Esophagus (tissue), 2 donors: Measurements from ENCODE around the gene CXorf66. TPM values are rescaled to one million over a fixed set of nuclear protein-coding genes. Genes with fewer than 3 reads are reported as not detected.

Experiments
- H3K27ac ChIP-seq, 2 donors: one replicate each; pipeline ENCODE4 v1.5.1; 2013; ENCODE audit warnings: low read depth in 2 of 2, mild to moderate bottlenecking in 2 of 2, inconsistent platforms in 1 of 2, low read length in 1 of 2, moderate library complexity in 1 of 2
- H3K27me3 ChIP-seq, 2 donors: one replicate each; pipeline ENCODE4 v1.6.1; 2013; ENCODE audit warnings: low read length in 2 of 2, control low read depth in 1 of 2, mild to moderate bottlenecking in 1 of 2; ENCODE audit not compliant: insufficient read depth in 2 of 2, control insufficient read depth in 1 of 2
- H3K36me3 ChIP-seq, 2 donors: one replicate each; pipeline ENCODE4 v1.6.1; 2013; ENCODE audit warnings: low read length in 1 of 2; ENCODE audit not compliant: control insufficient read depth in 2 of 2, insufficient read depth in 2 of 2
- H3K4me1 ChIP-seq, 2 donors: one replicate each; pipeline ENCODE4 v1.6.1; 2013; ENCODE audit warnings: low read length in 1 of 2; ENCODE audit not compliant: control insufficient read depth in 2 of 2, insufficient read depth in 2 of 2
- H3K4me3 ChIP-seq, 2 donors: one replicate each; pipeline ENCODE4 v1.5.1; 2013; ENCODE audit warnings: low read length in 2 of 2, mild to moderate bottlenecking in 2 of 2, low read depth in 1 of 2, moderate library complexity in 1 of 2
- H3K9me3 ChIP-seq, 2 donors: one replicate each; pipeline ENCODE4 v1.6.1; 2013; ENCODE audit warnings: mild to moderate bottlenecking in 2 of 2, low read depth in 1 of 2, low read length in 1 of 2, moderate library complexity in 1 of 2; ENCODE audit not compliant: control insufficient read depth in 2 of 2, insufficient read depth in 1 of 2
- WGBS, 2 donors: extraction: QIAGEN DNeasy Blood & Tissue Kit; methylation state at CpG; one replicate each; pipeline ENCODE4 v1.1.7; 2013; 5-methylcytosine and 5-hydroxymethylcytosine counted together
- polyA plus RNA-seq, 2 donors: library from polyadenylated mRNA; stranded (reverse); fragments of 200-250 nt; gene quantifications; one replicate each; pipeline ENCODE4 v1.2.3, GENCODE V29; 2013
- donor health status: healthy with polysubstance abuse.
- donor health status: Bipolar disorder and iron deficiency.

Gene CXorf66
- not detected for polyA plus RNA-seq

GRCh38 chrX:139965421-139965820, at the start of gene CXorf66:
TSS of gene CXorf66 (minus strand) at chrX:139965521. CDS start at chrX:139965496, 25 bp downstream.
- Histone ChIP-seq H3K36me3 (no peaks in the 10 kb centered on the region), H3K4me1 (no peaks in the 10 kb centered on the region), H3K27ac (no peak within 1 kb of the TSS), H3K9me3 (no peaks in the 10 kb centered on the region), H3K27me3 (no peaks in the 10 kb centered on the region), H3K4me3 (no peak within 1 kb of the TSS)
- 86% methylated on average over 7 of the region's 7 CpGs for WGBS, 2 donors

- WGBS, 2 donors, result 52 to 69% methylated on average over 3 of the region's 3 CpGs
- Histone ChIP-seq H3K36me3 (no peaks in the 10 kb centered on the region), H3K27me3 (no peaks in the 10 kb centered on the region), H3K9me3 (no peaks in the 10 kb centered on the region), H3K4me3 (no peak overlapping the region), H3K4me1 (no peaks in the 10 kb centered on the region), H3K27ac (no peak overlapping the region)
Measured at GRCh38 chrX:139982856-139983255, 17.5 kb upstream of the CXorf66 start.

GRCh38 chrX:139974471-139974870, 9.2 kb upstream of the CXorf66 start:
- H3K4me1 ChIP-seq, result no peaks in the 10 kb centered on the region
- 72 to 81% methylated on average over 3 of the region's 3 CpGs for WGBS, 2 donors

GRCh38 chrX:139972629-139973624, 7.6 kb upstream of the CXorf66 start:
- Histone ChIP-seq H3K4me1 (no peaks in the 10 kb centered on the region), H3K4me3 (no peak overlapping the region), H3K9me3 (no peaks in the 10 kb centered on the region), H3K27ac (no peak overlapping the region), H3K36me3 (no peaks in the 10 kb centered on the region), H3K27me3 (peaks cover 0 to 5% of the 10 kb centered on the region in 2 donors)
- 71 to 78% methylated on average over 6 of the region's 6 CpGs for WGBS, 2 donors

More at GRCh38 chrX:139974471-139974870, 9.2 kb upstream of the CXorf66 start:
- H3K27ac ChIP-seq, result no peak overlapping the region
- H3K36me3 ChIP-seq, result no peaks in the 10 kb centered on the region
- H3K4me3 ChIP-seq, result no peak overlapping the region
- H3K27me3 ChIP-seq, result peaks cover 0 to 5% of the 10 kb centered on the region in 2 donors
- no peaks in the 10 kb centered on the region for H3K9me3 ChIP-seq

GRCh38 chrX:139972113-139972512, 6.8 kb upstream of the CXorf66 start:
- Histone ChIP-seq H3K4me3 (no peak overlapping the region), H3K27me3 (peaks cover 0 to 5% of the 10 kb centered on the region in 2 donors)

GRCh38 chrX:139971394-139971749, 6.1 kb upstream of the CXorf66 start:
- Histone ChIP-seq H3K4me3 (no peak overlapping the region), H3K27me3 (peaks cover 0 to 5% of the 10 kb centered on the region in 2 donors), H3K9me3 (no peaks in the 10 kb centered on the region), H3K4me1 (no peaks in the 10 kb centered on the region), H3K36me3 (no peaks in the 10 kb centered on the region), H3K27ac (no peak overlapping the region)
- 22 to 41% methylated on average over 10 of the region's 10 CpGs for WGBS, 2 donors

More at GRCh38 chrX:139972113-139972512, 6.8 kb upstream of the CXorf66 start:
- H3K4me1 ChIP-seq, result no peaks in the 10 kb centered on the region
- H3K36me3 ChIP-seq, result no peaks in the 10 kb centered on the region
- H3K9me3 ChIP-seq, result no peaks in the 10 kb centered on the region
- WGBS, 2 donors, result 54 to 65% methylated on average over 5 of the region's 5 CpGs
- no peak overlapping the region for H3K27ac ChIP-seq

GRCh38 chrX:139969286-139969685, 4.0 kb upstream of the CXorf66 start:
- H3K4me3 ChIP-seq, result no peak overlapping the region
- 63 to 88% methylated on average over 2 of the region's 2 CpGs for WGBS, 2 donors

GRCh38 chrX:139967750-139968149, 2.4 kb upstream of the CXorf66 start:
- peaks cover 0 to 5% of the 10 kb centered on the region in 2 donors for H3K27me3 ChIP-seq
- 66 to 92% methylated on average over 3 of the region's 3 CpGs for WGBS, 2 donors
- no peaks in the 10 kb centered on the region for H3K4me1 ChIP-seq
- H3K36me3 ChIP-seq, result no peaks in the 10 kb centered on the region
- no peak overlapping the region for H3K27ac ChIP-seq
- no peaks in the 10 kb centered on the region for H3K9me3 ChIP-seq
- no peak overlapping the region for H3K4me3 ChIP-seq

More at GRCh38 chrX:139969286-139969685, 4.0 kb upstream of the CXorf66 start:
- Histone ChIP-seq H3K27me3 (peaks cover 0 to 5% of the 10 kb centered on the region in 2 donors), H3K27ac (no peak overlapping the region), H3K9me3 (no peaks in the 10 kb centered on the region), H3K4me1 (no peaks in the 10 kb centered on the region), H3K36me3 (no peaks in the 10 kb centered on the region)

- WGBS, 2 donors, result 49 to 70% methylated on average over 4 of the region's 4 CpGs
- H3K9me3 ChIP-seq, result no peaks in the 10 kb centered on the region
Measured at GRCh38 chrX:139967300-139967699, 2.0 kb upstream of the CXorf66 start.

More at GRCh38 chrX:139967300-139967699, 2.0 kb upstream of the CXorf66 start:
- Histone ChIP-seq H3K27me3 (peaks cover 0 to 4% of the 10 kb centered on the region in 2 donors), H3K27ac (no peak overlapping the region), H3K4me3 (no peak overlapping the region), H3K36me3 (no peaks in the 10 kb centered on the region), H3K4me1 (no peaks in the 10 kb centered on the region)
